Measurements from ENCODE around the gene CEBPA.

- no peak for TF ChIP-seq CTCF (IDR thresholded peaks at IDR 0.05)
- TF ChIP-seq POLR2A (IDR thresholded peaks at IDR 0.05): no peak
These were observed 24.3 kb downstream of the CEBPA start for GRCh38 chr19:33278023-33278402.

All from esophagus squamous epithelium (tissue), 4 donors.